GM10266 (cell line): ENCODE data around the gene PLXNA4.

Source experiments
- DNase-seq: peaks from one replicate; pipeline ENCODE4 v3.0.0; 2012; ENCODE audit errors: extremely low spot score
- TF ChIP-seq, protein P1 (sequence below): IDR thresholded peaks from 2 replicates; pipeline ENCODE4 v1.5.1; 2012; ENCODE audit warnings: mild to moderate bottlenecking, low read depth; ENCODE audit not compliant: control insufficient read depth, insufficient read depth; ENCODE audit errors: missing control alignments

Gene PLXNA4

DNA sequence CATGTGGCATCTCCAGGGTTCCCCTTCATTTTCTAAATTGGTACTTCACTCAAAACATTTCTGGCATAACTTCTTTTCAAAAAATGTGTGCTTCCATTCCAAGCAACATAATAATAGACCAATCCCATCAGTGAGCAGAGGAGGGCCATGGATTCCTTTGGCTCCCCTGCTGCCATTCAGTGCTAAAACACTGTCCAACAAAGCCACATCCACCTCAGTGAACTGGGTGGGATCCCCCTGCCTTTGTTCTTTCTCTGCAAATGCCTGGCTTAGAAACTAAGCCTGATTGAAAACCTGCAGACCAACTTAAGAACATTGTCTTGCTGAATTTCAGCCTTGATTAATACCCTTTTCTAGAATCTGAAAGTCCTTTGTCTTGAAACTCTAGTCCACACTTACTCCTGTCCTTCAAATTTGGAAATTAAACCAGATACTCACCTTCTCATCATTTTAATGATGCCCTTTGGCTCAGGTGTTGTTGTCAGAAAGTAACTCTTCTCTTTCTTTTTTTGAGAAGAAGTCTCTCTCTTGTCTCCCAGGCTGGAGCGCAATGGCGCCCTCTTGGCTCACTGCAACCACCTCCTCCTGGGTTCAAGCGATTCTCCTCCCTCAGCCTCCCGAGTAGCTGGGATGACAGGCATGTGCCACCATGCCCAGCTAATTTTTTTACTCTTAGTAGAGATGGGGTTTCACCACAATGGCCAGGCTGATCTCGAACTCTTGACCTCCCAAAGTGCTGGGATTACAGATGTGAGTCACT is 132.3 kb downstream of the PLXNA4 start:
- TF ChIP-seq, protein P1, sequence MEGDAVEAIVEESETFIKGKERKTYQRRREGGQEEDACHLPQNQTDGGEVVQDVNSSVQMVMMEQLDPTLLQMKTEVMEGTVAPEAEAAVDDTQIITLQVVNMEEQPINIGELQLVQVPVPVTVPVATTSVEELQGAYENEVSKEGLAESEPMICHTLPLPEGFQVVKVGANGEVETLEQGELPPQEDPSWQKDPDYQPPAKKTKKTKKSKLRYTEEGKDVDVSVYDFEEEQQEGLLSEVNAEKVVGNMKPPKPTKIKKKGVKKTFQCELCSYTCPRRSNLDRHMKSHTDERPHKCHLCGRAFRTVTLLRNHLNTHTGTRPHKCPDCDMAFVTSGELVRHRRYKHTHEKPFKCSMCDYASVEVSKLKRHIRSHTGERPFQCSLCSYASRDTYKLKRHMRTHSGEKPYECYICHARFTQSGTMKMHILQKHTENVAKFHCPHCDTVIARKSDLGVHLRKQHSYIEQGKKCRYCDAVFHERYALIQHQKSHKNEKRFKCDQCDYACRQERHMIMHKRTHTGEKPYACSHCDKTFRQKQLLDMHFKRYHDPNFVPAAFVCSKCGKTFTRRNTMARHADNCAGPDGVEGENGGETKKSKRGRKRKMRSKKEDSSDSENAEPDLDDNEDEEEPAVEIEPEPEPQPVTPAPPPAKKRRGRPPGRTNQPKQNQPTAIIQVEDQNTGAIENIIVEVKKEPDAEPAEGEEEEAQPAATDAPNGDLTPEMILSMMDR: no peak
- DNase-seq: no peak

DNA sequence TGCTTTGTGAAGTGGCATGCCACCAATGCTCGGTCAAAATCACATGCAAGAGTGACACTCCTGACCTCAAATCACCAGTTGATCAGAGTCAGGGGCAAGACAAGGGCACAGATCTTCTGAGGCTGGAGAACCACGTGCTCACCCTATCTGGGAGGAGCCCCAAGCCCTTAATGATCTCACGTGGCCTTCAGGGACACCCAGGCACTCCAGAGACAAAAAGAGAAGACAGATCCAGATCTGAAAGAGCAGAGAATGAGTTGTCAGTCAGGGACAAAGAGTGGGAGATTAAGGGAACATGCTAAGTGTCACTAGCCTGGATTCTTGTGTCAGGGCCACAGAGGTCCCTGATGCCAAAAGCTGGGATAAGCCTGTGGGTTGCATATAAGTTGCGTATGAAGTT is 134.3 kb downstream of the PLXNA4 start:
- no peak for DNase-seq
- TF ChIP-seq, protein P1: no peak

DNA sequence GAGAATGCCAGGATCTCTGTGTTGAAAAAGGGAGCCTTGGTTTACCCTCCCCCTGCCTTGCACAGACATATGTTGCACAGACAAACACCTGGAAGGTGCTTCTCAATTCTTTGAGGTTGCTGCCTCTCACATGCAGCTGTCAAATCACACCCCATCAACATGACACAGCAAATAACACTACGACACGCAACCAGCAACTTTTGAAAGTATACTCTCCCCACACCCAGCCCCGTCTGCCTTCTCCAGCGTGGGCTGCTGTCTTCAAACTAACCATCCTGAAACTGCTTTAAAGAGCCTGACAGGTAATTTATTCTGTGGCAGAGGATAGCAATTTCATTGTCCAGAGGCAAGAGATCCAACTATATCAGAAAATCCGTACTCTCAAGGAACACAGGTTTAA is 136.1 kb downstream of the PLXNA4 start:
- TF ChIP-seq, protein P1: no peak

GRCh38 chr7:132438926-132439325 is 137.3 kb downstream of the PLXNA4 start:
- no peak for DNase-seq
- TF ChIP-seq, protein P1: no peak

More for the DNA sequence above, 136.1 kb downstream of the PLXNA4 start:
- DNase-seq: no peak

DNA sequence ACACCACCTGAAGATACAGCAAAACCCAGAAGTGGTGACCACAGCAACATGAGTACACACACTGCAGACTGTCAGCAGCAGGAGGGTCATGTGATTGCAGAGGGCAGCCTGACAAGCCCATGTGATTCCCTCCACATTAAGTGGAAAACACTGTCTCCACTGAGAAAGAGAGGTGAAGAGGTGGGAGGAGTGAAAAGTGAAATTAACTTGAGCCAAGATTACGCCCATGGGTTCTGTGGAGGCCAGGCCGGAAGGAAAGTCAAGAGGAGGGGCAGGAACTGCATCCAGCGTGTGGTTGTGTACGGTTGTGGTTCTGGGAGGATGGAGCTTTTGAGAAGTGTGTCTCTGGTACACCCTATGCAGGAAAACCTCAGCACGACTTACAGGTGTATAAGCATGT is 138.5 kb downstream of the PLXNA4 start:
- TF ChIP-seq, protein P1: no peak
- no peak for DNase-seq

DNA sequence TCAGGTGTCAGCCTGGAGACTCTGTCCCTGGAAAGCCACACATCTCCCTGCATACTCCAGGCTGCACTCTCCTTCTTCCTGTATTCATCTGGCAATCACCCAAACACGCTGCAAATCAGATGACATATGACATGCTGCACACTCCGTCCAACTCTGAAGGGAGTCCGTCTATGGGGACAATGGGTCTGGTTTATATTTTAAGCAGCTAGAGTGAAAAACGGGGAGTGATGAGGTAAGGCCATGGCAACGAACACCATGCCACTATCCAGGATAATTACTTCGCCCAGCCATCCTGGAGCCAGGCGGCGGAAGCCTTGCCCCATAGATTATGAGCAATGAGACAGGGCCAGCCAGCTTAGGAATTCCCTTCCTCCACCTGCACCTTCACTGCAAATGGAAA is 140.1 kb downstream of the PLXNA4 start:
- TF ChIP-seq, protein P1: no peak
- DNase-seq: no peak

DNA sequence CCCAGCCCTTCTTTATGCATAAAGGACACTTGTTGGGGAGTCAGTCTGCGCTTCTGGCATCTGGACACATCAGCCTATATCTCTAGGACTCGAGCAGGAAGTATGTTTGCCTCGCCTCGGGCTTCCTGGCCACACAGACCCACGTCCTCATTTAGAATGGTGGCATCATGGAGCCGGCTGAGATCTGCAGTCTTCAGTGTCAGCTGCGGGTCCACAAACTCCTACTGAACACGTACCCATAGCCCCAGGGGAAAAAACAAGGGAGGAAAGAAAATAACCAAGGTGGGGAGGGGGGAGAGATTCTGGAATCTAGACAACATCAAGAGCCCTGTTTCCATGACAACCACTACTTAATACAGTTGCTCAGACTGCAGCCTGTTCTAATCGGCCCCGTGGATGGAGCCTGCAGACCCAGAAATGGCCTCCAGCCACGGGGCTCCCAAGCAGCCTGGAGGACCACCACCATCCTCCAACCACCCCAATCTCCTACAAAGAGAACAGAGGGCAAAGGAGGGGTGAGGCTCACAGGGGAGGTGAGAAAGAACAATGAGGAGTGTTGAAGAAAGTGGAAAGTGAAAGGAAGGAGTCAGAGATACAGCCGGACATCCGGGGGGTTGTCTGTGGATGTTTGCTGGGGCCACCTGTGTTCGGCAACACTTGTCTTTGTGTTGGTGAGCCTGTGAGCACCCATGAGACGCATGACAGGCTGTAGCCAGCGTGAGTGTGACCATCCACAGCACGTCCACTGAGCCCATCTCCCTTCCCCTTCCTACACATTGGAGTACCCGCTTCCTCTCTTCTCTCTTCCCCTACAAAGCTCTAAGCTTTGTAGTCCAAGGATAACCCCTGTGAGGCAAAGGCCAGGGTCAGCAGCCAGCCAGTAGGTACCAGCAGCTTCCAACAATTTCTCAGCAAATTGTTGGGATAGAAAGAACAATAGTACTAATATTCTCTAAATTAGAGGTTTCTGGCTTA is 141.0 kb downstream of the PLXNA4 start:
- TF ChIP-seq, protein P1: no peak
- no peak for DNase-seq
